WTC11 (cell line): ENCODE measurements around the gene FHOD3.

Source experiments
- CDX4 ChIP-seq: fragments of 250-450 bp; sonication (Bioruptor Pico); IDR thresholded peaks from 2 replicates; pipeline ENCODE4 v1.9.0; 2021; ENCODE audit warnings: moderate library complexity, mild to moderate bottlenecking, inconsistent platforms, borderline replicate concordance
- EMX1 ChIP-seq: fragments of 250-450 bp; sonication (Bioruptor Pico); IDR thresholded peaks from 2 replicates; pipeline ENCODE4 v1.8.0; 2021; ENCODE audit warnings: mild to moderate bottlenecking
- FOXJ3 ChIP-seq: sonication (generic); formaldehyde crosslinking; IDR thresholded peaks from 2 replicates; pipeline ENCODE4 v1.9.0; 2021; ENCODE audit warnings: missing genetic modification reagents, mild to moderate bottlenecking, borderline replicate concordance
- GABPB1 ChIP-seq: sonication (generic); formaldehyde crosslinking; IDR thresholded peaks from 2 replicates; pipeline ENCODE4 v1.8.1; 2023; ENCODE audit warnings: mild to moderate bottlenecking, missing genetic modification reagents
- GRHL2 ChIP-seq: fragments of 250-450 bp; sonication (Bioruptor Pico); IDR thresholded peaks from 2 replicates; pipeline ENCODE4 v1.8.0; 2022; ENCODE audit warnings: mild to moderate bottlenecking, moderate library complexity; ENCODE audit not compliant: insufficient replicate concordance, severe bottlenecking
- MAX ChIP-seq: sonication (generic); formaldehyde crosslinking; IDR thresholded peaks from 2 replicates; pipeline ENCODE4 v1.8.0; 2022; ENCODE audit warnings: mild to moderate bottlenecking, missing genetic modification reagents
- MLX ChIP-seq: sonication (generic); formaldehyde crosslinking; IDR thresholded peaks from 2 replicates; pipeline ENCODE4 v1.8.1; 2023; ENCODE audit warnings: mild to moderate bottlenecking, missing genetic modification reagents, moderate library complexity
- SP1 ChIP-seq: sonication (generic); formaldehyde crosslinking; conservative IDR thresholded peaks from 2 replicates; pipeline ENCODE4 v1.8.1; 2022; ENCODE audit warnings: missing genetic modification reagents
- ZNF512 ChIP-seq: sonication (generic); formaldehyde crosslinking; IDR thresholded peaks from 2 replicates; pipeline ENCODE4 v1.8.1; 2022; ENCODE audit warnings: missing genetic modification reagents, borderline replicate concordance
- TF ChIP-seq, protein P1 (sequence below): fragments of 200-600 bp; IDR thresholded peaks from 2 replicates; pipeline ENCODE4 v1.8.0; 2022; ENCODE audit warnings: antibody characterized with exemption
- TF ChIP-seq, protein P2 (sequence below): sonication (generic); formaldehyde crosslinking; IDR thresholded peaks from 2 replicates; pipeline ENCODE4 v1.8.1; 2022; ENCODE audit warnings: low read depth, mild to moderate bottlenecking, moderate library complexity, missing genetic modification reagents, borderline replicate concordance
- TF ChIP-seq, protein P3 (sequence below): fragments of 250-450 bp; sonication (Bioruptor Pico); IDR thresholded peaks from 2 replicates; pipeline ENCODE4 v1.8.0; 2021; ENCODE audit warnings: mild to moderate bottlenecking
- TF ChIP-seq, protein P4 (sequence below): sonication (generic); formaldehyde crosslinking; IDR thresholded peaks from 2 replicates; pipeline ENCODE4 v1.8.0; 2023; ENCODE audit warnings: missing genetic modification reagents

DNA sequence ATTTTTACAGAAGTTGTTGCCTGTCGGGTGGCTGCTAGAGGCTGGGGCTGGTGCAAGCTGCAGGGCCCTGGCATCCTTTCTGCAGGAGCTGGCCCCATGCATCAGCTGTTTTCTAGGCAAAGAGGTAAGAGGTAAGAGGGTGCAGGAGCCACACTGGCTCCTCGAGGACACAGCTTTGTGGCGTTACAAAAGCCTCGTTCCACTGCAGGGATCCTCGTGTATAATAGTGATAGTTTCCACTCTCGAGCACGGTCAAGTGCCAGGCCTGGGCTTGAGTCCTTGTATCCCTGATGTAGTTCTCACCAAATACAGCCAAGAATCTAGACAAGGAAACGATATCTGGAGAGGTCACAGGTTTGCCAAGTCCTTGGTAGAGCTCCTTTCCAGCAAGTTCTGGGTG is 33.2 kb upstream of the FHOD3 start:
- no peak for TF ChIP-seq MAX (CRISPR knock-in tag)
- TF ChIP-seq, protein P1, sequence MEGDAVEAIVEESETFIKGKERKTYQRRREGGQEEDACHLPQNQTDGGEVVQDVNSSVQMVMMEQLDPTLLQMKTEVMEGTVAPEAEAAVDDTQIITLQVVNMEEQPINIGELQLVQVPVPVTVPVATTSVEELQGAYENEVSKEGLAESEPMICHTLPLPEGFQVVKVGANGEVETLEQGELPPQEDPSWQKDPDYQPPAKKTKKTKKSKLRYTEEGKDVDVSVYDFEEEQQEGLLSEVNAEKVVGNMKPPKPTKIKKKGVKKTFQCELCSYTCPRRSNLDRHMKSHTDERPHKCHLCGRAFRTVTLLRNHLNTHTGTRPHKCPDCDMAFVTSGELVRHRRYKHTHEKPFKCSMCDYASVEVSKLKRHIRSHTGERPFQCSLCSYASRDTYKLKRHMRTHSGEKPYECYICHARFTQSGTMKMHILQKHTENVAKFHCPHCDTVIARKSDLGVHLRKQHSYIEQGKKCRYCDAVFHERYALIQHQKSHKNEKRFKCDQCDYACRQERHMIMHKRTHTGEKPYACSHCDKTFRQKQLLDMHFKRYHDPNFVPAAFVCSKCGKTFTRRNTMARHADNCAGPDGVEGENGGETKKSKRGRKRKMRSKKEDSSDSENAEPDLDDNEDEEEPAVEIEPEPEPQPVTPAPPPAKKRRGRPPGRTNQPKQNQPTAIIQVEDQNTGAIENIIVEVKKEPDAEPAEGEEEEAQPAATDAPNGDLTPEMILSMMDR: no peak
- TF ChIP-seq SP1: no peak
- no peak for TF ChIP-seq FOXJ3 (CRISPR knock-in tag)
- TF ChIP-seq, protein P2, sequence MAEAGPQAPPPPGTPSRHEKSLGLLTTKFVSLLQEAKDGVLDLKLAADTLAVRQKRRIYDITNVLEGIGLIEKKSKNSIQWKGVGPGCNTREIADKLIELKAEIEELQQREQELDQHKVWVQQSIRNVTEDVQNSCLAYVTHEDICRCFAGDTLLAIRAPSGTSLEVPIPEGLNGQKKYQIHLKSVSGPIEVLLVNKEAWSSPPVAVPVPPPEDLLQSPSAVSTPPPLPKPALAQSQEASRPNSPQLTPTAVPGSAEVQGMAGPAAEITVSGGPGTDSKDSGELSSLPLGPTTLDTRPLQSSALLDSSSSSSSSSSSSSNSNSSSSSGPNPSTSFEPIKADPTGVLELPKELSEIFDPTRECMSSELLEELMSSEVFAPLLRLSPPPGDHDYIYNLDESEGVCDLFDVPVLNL (CRISPR knock-in tag): no peak
- no peak for TF ChIP-seq GABPB1 (CRISPR knock-in tag)
- TF ChIP-seq, protein P3, sequence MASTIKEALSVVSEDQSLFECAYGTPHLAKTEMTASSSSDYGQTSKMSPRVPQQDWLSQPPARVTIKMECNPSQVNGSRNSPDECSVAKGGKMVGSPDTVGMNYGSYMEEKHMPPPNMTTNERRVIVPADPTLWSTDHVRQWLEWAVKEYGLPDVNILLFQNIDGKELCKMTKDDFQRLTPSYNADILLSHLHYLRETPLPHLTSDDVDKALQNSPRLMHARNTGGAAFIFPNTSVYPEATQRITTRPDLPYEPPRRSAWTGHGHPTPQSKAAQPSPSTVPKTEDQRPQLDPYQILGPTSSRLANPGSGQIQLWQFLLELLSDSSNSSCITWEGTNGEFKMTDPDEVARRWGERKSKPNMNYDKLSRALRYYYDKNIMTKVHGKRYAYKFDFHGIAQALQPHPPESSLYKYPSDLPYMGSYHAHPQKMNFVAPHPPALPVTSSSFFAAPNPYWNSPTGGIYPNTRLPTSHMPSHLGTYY: no peak
- TF ChIP-seq EMX1 (CRISPR knock-in tag): no peak
- TF ChIP-seq ZNF512: no peak
- no peak for TF ChIP-seq MLX (CRISPR knock-in tag)
- TF ChIP-seq CDX4 (CRISPR knock-in tag): no peak
- TF ChIP-seq GRHL2 (CRISPR knock-in tag): no peak
- TF ChIP-seq, protein P4, sequence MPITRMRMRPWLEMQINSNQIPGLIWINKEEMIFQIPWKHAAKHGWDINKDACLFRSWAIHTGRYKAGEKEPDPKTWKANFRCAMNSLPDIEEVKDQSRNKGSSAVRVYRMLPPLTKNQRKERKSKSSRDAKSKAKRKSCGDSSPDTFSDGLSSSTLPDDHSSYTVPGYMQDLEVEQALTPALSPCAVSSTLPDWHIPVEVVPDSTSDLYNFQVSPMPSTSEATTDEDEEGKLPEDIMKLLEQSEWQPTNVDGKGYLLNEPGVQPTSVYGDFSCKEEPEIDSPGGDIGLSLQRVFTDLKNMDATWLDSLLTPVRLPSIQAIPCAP (CRISPR knock-in tag): no peak
